ENCODE results near the gene PALM.
A peak's percentile ranks its signal among the peaks of the same experiment; 100 is the strongest.

The PALM gene

GRCh38 chr19:782878-783668 is 74.3 kb downstream of the PALM start:
- no peak for DNase-seq

GRCh38 chr19:784541-784940 is 75.8 kb downstream of the PALM start:
- DNase-seq = no peak

GRCh38 chr19:787536-787935 is 78.8 kb downstream of the PALM start:
- DNase-seq = no peak

- no peak for DNase-seq
Observed at GRCh38 chr19:788686-788982, 79.9 kb downstream of the PALM start.

- DNase-seq = no peak
Observed at GRCh38 chr19:788983-789700, 80.4 kb downstream of the PALM start.

GRCh38 chr19:789701-790060 is 80.9 kb downstream of the PALM start:
- no peak for DNase-seq

- DNase-seq = no peak
Observed at GRCh38 chr19:791007-791566, 82.4 kb downstream of the PALM start.

GRCh38 chr19:791567-792305 is 83.0 kb downstream of the PALM start:
- no peak for DNase-seq

GRCh38 chr19:792306-792885 is 83.7 kb downstream of the PALM start:
- DNase-seq = no peak

- DNase-seq = no peak
Observed at GRCh38 chr19:793806-794205, 85.1 kb downstream of the PALM start.

- no peak for DNase-seq
Observed at GRCh38 chr19:795073-795611, 86.4 kb downstream of the PALM start.

- DNase-seq = no peak
Observed at GRCh38 chr19:795691-796581, 87.2 kb downstream of the PALM start.

- DNase-seq = peak; percentile 99
Observed at GRCh38 chr19:796692-797527, 88.2 kb downstream of the PALM start, which contains the start of gene PTBP1. TSS of gene PTBP1 (plus strand) at chr19:797452. CDS start at chr19:797498, 46 bp downstream.

Measured in effector CD4-positive, alpha-beta T cell (primary cell).